ENCODE data around the gene KCNK6.

The KCNK6 gene

GRCh38 chr19:38290631-38291147, 29.0 kb upstream of the KCNK6 start:
- Mint-ChIP-seq H3K9me3 (no peaks in the 10 kb centered on the region), H3K36me3 (ENCODE audit: low read depth) (peaks cover 21% of the 10 kb centered on the region), H3K27me3 (ENCODE audit: low read depth, poor library complexity) (no peaks in the 10 kb centered on the region), H3K4me3 (no peak overlapping the region), H3K4me1 (peaks cover 47% of the 10 kb centered on the region), H3K27ac (peak overlapping the region; percentile 94)
- no peak for DNase-seq
- TF ChIP-seq CTCF (IDR thresholded peaks at IDR 0.05) = no peak

GRCh38 chr19:38291855-38292254, 27.8 kb upstream of the KCNK6 start:
- H3K9me3 Mint-ChIP-seq = no peaks in the 10 kb centered on the region
- peaks cover 10% of the 10 kb centered on the region for H3K36me3 Mint-ChIP-seq (ENCODE audit: low read depth)
- no peaks in the 10 kb centered on the region for H3K27me3 Mint-ChIP-seq (ENCODE audit: low read depth, poor library complexity)
- H3K4me1 Mint-ChIP-seq = peaks cover 39% of the 10 kb centered on the region
- no peak for DNase-seq
- H3K4me3 Mint-ChIP-seq = no peak overlapping the region
- TF ChIP-seq CTCF (IDR thresholded peaks at IDR 0.05) = no peak
- H3K27ac Mint-ChIP-seq = peak overlapping the region; percentile 45

GRCh38 chr19:38293281-38293680, 26.4 kb upstream of the KCNK6 start:
- no peaks in the 10 kb centered on the region for H3K9me3 Mint-ChIP-seq
- no peak for TF ChIP-seq CTCF (IDR thresholded peaks at IDR 0.05)
- peaks cover 4% of the 10 kb centered on the region for H3K36me3 Mint-ChIP-seq (ENCODE audit: low read depth)
- peak overlapping the region; percentile 45 for H3K27ac Mint-ChIP-seq
- peaks cover 31% of the 10 kb centered on the region for H3K4me1 Mint-ChIP-seq
- no peak overlapping the region for H3K4me3 Mint-ChIP-seq
- no peak for DNase-seq
- no peaks in the 10 kb centered on the region for H3K27me3 Mint-ChIP-seq (ENCODE audit: low read depth, poor library complexity)

- no peak for DNase-seq
- no peak for TF ChIP-seq CTCF (IDR thresholded peaks at IDR 0.05)
- H3K4me1 Mint-ChIP-seq = peaks cover 39% of the 10 kb centered on the region
- no peaks in the 10 kb centered on the region for H3K9me3 Mint-ChIP-seq
- no peak overlapping the region for H3K27ac Mint-ChIP-seq
- H3K36me3 Mint-ChIP-seq (ENCODE audit: low read depth) = peaks cover 4% of the 10 kb centered on the region
- no peak overlapping the region for H3K4me3 Mint-ChIP-seq
- H3K27me3 Mint-ChIP-seq (ENCODE audit: low read depth, poor library complexity) = no peaks in the 10 kb centered on the region
Observed at GRCh38 chr19:38294090-38294489, 25.6 kb upstream of the KCNK6 start.

GRCh38 chr19:38298821-38299680, 20.6 kb upstream of the KCNK6 start:
- DNase-seq = no peak
- H3K36me3 Mint-ChIP-seq (ENCODE audit: low read depth) = no peaks in the 10 kb centered on the region
- H3K27ac Mint-ChIP-seq = peak overlapping the region; percentile 62
- H3K4me3 Mint-ChIP-seq = no peak overlapping the region
- peaks cover 31% of the 10 kb centered on the region for H3K27me3 Mint-ChIP-seq (ENCODE audit: low read depth, poor library complexity)
- peaks cover 29% of the 10 kb centered on the region for H3K4me1 Mint-ChIP-seq
- TF ChIP-seq CTCF (IDR thresholded peaks at IDR 0.05) = no peak
- H3K9me3 Mint-ChIP-seq = no peaks in the 10 kb centered on the region

Data from nephron progenitor cell (in vitro differentiated cells).